HepG2 (cell line): Measurements from ENCODE around the gene BRCA1. TPM values are rescaled to one million over a fixed set of nuclear protein-coding genes. Genes with fewer than 3 reads are reported as not detected.

Experiments
- AKAP8 ChIP-seq: sonication (generic); formaldehyde crosslinking; IDR thresholded peaks from 2 replicates; pipeline ENCODE4 v1.5.1; 2020; ENCODE audit warnings: mild to moderate bottlenecking, missing genetic modification reagents
- CENPT ChIP-seq: sonication (generic); formaldehyde crosslinking; IDR thresholded peaks from 2 replicates; pipeline ENCODE4 v1.8.0; 2022; ENCODE audit warnings: low read depth, mild to moderate bottlenecking, moderate library complexity, missing genetic modification reagents
- DNMT3B ChIP-seq: conservative IDR thresholded peaks from 2 replicates; pipeline ENCODE4 v1.6.1; 2016; ENCODE audit warnings: missing biosample characterization, control low read depth
- FOSL2 ChIP-seq: sonication (generic); formaldehyde crosslinking; IDR thresholded peaks from 2 replicates; pipeline ENCODE4 v1.4.0; 2020; ENCODE audit warnings: missing genetic modification reagents
- HNF4G ChIP-seq, 2 experiments: sonication (generic) in 1 of 2; formaldehyde crosslinking in 1 of 2; IDR thresholded peaks; 2 replicates each; pipeline versions ENCODE4 v1.4.0 to v1.6.1; 2011 to 2020; ENCODE audit warnings: borderline replicate concordance in 2 of 2, low read depth in 2 of 2, mild to moderate bottlenecking in 2 of 2, low read length in 1 of 2, missing genetic modification reagents in 1 of 2, moderate library complexity in 1 of 2
- ISL2 ChIP-seq: sonication (generic); formaldehyde crosslinking; IDR thresholded peaks from 2 replicates; pipeline ENCODE4 v1.5.0; 2020; ENCODE audit warnings: missing genetic modification reagents
- MTA3 ChIP-seq: sonication (generic); formaldehyde crosslinking; IDR thresholded peaks from 2 replicates; pipeline ENCODE4 v1.4.0; 2020; ENCODE audit warnings: missing genetic modification reagents
- NFE2L2 ChIP-seq: fragments of 150-350 bp; IDR thresholded peaks from 2 replicates; pipeline ENCODE4 v1.6.1; 2014; ENCODE audit warnings: low read length
- NFRKB ChIP-seq: fragments of 450-650 bp; IDR thresholded peaks from 2 replicates; pipeline ENCODE4 v1.6.1; 2017
- RFXANK ChIP-seq: IDR thresholded peaks from 2 replicates; pipeline ENCODE4 v1.6.1; 2016
- SKI ChIP-seq: fragments of 450-650 bp; IDR thresholded peaks from one replicate; pipeline ENCODE4 v1.6.1; 2018; ENCODE audit warnings: mild to moderate bottlenecking; ENCODE audit not compliant: partially characterized antibody
- SMARCC2 ChIP-seq: fragments of 450-650 bp; IDR thresholded peaks from 2 replicates; pipeline ENCODE4 v1.6.1; 2017; ENCODE audit warnings: antibody characterized with exemption, mild to moderate bottlenecking
- TSC22D2 ChIP-seq: sonication (generic); formaldehyde crosslinking; IDR thresholded peaks from 2 replicates; pipeline ENCODE4 v1.5.1; 2020; ENCODE audit warnings: missing genetic modification reagents, mild to moderate bottlenecking, borderline replicate concordance
- ZFP82 ChIP-seq: sonication (generic); formaldehyde crosslinking; IDR thresholded peaks from 2 replicates; pipeline ENCODE4 v1.5.1; 2020; ENCODE audit warnings: mild to moderate bottlenecking, missing genetic modification reagents, borderline replicate concordance
- ZNF232 ChIP-seq: sonication (generic); formaldehyde crosslinking; IDR thresholded peaks from 2 replicates; pipeline ENCODE4 v1.4.0; 2020; ENCODE audit warnings: missing genetic modification reagents, borderline replicate concordance
- ZNF274 ChIP-seq: sonication (generic); formaldehyde crosslinking; IDR thresholded peaks from 2 replicates; pipeline ENCODE4 v1.5.1; 2020; ENCODE audit warnings: mild to moderate bottlenecking, missing genetic modification reagents
- ZNF317 ChIP-seq: sonication (generic); formaldehyde crosslinking; IDR thresholded peaks from 2 replicates; pipeline ENCODE4 v1.5.0; 2020; ENCODE audit warnings: mild to moderate bottlenecking, missing genetic modification reagents
- ZNF546 ChIP-seq: sonication (generic); formaldehyde crosslinking; conservative IDR thresholded peaks from 2 replicates; pipeline ENCODE4 v1.8.1; 2023; ENCODE audit warnings: mild to moderate bottlenecking, missing genetic modification reagents
- ZNF678 ChIP-seq: sonication (generic); formaldehyde crosslinking; IDR thresholded peaks from 2 replicates; pipeline ENCODE4 v1.4.0; 2020; ENCODE audit warnings: mild to moderate bottlenecking, missing genetic modification reagents
- ZSCAN29 ChIP-seq: sonication (generic); formaldehyde crosslinking; conservative IDR thresholded peaks from 2 replicates; pipeline ENCODE4 v1.4.0; 2020; ENCODE audit warnings: mild to moderate bottlenecking, missing genetic modification reagents
- polyA plus RNA-seq, 8 experiments: library from polyadenylated mRNA; depleted of rRNA in 3 of 8; stranded (reverse) in 7 of 8; unstranded in 1 of 8; fragments of >200 nt; fragmentation: Illumina TruSeq in 4 of 8; extraction: Trizol in 4 of 8; gene quantifications; 2 replicates each; pipeline versions ENCODE4 v1.2.1 to v1.2.3, GENCODE V29; 2011 to 2016; ENCODE audit warnings: low read depth in 4 of 8, missing spikeins in 1 of 8, mixed read lengths in 1 of 8; ENCODE audit not compliant: insufficient read depth in 1 of 8
- total RNA-seq, 5 experiments: library from RNA; depleted of rRNA; stranded (reverse); fragments of >200 nt; fragmentation: Illumina TruSeq; extraction: Trizol; gene quantifications; 2 replicates each; pipeline ENCODE4 v1.2.3, GENCODE V29; 2016; ENCODE audit warnings: low read depth in 1 of 5
- TF ChIP-seq, protein P1 (sequence below): sonication (generic); formaldehyde crosslinking; IDR thresholded peaks from 2 replicates; pipeline ENCODE4 v1.4.0; 2020; ENCODE audit warnings: missing genetic modification reagents, low read depth, mild to moderate bottlenecking, borderline replicate concordance
- TF ChIP-seq, protein P2 (sequence below): sonication (generic); formaldehyde crosslinking; IDR thresholded peaks from 2 replicates; pipeline ENCODE4 v1.8.0; 2022; ENCODE audit warnings: missing genetic modification reagents, low read depth, mild to moderate bottlenecking, borderline replicate concordance
- TF ChIP-seq, protein P3 (sequence below): sonication (generic); IDR thresholded peaks from 2 replicates; pipeline ENCODE4 v1.6.1; 2016; ENCODE audit warnings: low read depth, borderline replicate concordance
- TF ChIP-seq, protein P4 (sequence below): sonication (generic); formaldehyde crosslinking; IDR thresholded peaks from 2 replicates; pipeline ENCODE4 v1.4.0; 2020; ENCODE audit warnings: missing genetic modification reagents, mild to moderate bottlenecking, borderline replicate concordance

BRCA1 gene
- total and polyA plus RNA-seq, 2 of the 13 experiments (the other 11 are each of a cell fraction or from before 2014, with no cell fraction given) = 13.3 to 37.5 TPM

- TF ChIP-seq ZNF232 (CRISPR knock-in tag) (no peak; the same call in 1 of the 2 replicates), ZFP82 (CRISPR knock-in tag) (no peak), NFRKB (no peak; the same call in 1 of the 2 replicates), ISL2 (CRISPR knock-in tag) (no peak; the same call in 1 of the 2 replicates), TSC22D2 (no peak), SKI (peak; percentile 30), ZNF274 (CRISPR knock-in tag) (no peak), RFXANK (CRISPR knock-in tag) (peak; percentile 45; the same call in 1 of the 2 replicates), ZNF546 (CRISPR knock-in tag) (no peak), HNF4G (IDR thresholded peaks at IDR 0.05; ENCODE audit: borderline replicate concordance, low read depth, low read length) (peak; percentile 97), HNF4G (CRISPR knock-in tag; IDR thresholded peaks at IDR 0.05; ENCODE audit: borderline replicate concordance, low read depth) (0 out of 2 replicates have a peak, but pooled peaks have one; percentile 58), DNMT3B (peak; percentile 67; the same call in 1 of the 2 replicates), MTA3 (CRISPR knock-in tag) (no peak), ZSCAN29 (CRISPR knock-in tag) (0 out of 2 replicates have a peak, but pooled peaks have one; percentile 47), SMARCC2 (no peak), FOSL2 (CRISPR knock-in tag) (peak; percentile 47; the same call in 1 of the 2 replicates), AKAP8 (CRISPR knock-in tag) (no peak), NFE2L2 (no peak), ZNF678 (CRISPR knock-in tag) (no peak), CENPT (CRISPR knock-in tag) (no peak), ZNF317 (CRISPR knock-in tag) (peak; percentile 22; the same call in 1 of the 2 replicates)
- TF ChIP-seq, protein P1, sequence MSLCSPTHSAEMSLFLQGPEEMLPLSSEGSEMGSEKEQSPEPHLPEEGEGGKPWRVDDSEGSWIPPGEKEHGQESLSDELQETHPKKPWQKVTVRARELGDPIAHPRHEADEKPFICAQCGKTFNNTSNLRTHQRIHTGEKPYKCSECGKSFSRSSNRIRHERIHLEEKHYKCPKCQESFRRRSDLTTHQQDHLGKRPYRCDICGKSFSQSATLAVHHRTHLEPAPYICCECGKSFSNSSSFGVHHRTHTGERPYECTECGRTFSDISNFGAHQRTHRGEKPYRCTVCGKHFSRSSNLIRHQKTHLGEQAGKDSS (CRISPR knock-in tag) = 0 out of 2 replicates have a peak, but pooled peaks have one; percentile 5
- TF ChIP-seq, protein P2, sequence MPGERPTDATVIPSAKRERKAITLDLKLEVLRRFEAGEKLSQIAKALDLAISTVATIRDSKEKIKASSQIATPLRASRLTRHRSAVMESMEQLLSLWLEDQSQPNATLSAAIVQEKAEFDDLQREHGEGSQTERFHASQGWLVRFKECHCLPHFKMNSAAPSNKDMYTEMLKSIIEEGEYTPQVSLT = 0 out of 2 replicates have a peak, but pooled peaks have one; percentile 28
- TF ChIP-seq, protein P3, sequence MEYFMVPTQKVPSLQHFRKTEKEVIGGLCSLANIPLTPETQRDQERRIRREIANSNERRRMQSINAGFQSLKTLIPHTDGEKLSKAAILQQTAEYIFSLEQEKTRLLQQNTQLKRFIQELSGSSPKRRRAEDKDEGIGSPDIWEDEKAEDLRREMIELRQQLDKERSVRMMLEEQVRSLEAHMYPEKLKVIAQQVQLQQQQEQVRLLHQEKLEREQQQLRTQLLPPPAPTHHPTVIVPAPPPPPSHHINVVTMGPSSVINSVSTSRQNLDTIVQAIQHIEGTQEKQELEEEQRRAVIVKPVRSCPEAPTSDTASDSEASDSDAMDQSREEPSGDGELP = no peak
- TF ChIP-seq, protein P4, sequence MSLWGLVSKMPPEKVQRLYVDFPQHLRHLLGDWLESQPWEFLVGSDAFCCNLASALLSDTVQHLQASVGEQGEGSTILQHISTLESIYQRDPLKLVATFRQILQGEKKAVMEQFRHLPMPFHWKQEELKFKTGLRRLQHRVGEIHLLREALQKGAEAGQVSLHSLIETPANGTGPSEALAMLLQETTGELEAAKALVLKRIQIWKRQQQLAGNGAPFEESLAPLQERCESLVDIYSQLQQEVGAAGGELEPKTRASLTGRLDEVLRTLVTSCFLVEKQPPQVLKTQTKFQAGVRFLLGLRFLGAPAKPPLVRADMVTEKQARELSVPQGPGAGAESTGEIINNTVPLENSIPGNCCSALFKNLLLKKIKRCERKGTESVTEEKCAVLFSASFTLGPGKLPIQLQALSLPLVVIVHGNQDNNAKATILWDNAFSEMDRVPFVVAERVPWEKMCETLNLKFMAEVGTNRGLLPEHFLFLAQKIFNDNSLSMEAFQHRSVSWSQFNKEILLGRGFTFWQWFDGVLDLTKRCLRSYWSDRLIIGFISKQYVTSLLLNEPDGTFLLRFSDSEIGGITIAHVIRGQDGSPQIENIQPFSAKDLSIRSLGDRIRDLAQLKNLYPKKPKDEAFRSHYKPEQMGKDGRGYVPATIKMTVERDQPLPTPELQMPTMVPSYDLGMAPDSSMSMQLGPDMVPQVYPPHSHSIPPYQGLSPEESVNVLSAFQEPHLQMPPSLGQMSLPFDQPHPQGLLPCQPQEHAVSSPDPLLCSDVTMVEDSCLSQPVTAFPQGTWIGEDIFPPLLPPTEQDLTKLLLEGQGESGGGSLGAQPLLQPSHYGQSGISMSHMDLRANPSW = peak; percentile 96
Measured at GRCh38 chr17:43125133-43125966, at the start of gene BRCA1 (continued).
